IPS-20b (cell line): Measurements from ENCODE around the gene EPB41L4A.

Experiments
- H3K27ac ChIP-seq: one replicate; pipeline ENCODE4 v1.5.1; 2013; ENCODE audit warnings: low read length
- H3K27me3 ChIP-seq: 2 replicates; pipeline ENCODE4 v1.6.1; 2013; ENCODE audit warnings: mild to moderate bottlenecking, low read length, inconsistent platforms; ENCODE audit not compliant: insufficient read depth
- H3K36me3 ChIP-seq: 2 replicates; pipeline ENCODE4 v1.6.1; 2013; ENCODE audit warnings: low read depth, mild to moderate bottlenecking, inconsistent platforms, low read length, moderate library complexity; ENCODE audit not compliant: insufficient read depth
- H3K4me1 ChIP-seq: 2 replicates; pipeline ENCODE4 v1.6.1; 2013; ENCODE audit warnings: mild to moderate bottlenecking, control low read depth, inconsistent platforms, low read length, moderate library complexity; ENCODE audit not compliant: insufficient read depth
- H3K4me3 ChIP-seq: 2 replicates; pipeline ENCODE4 v1.5.1; 2013; ENCODE audit warnings: mild to moderate bottlenecking, low read length, inconsistent platforms
- H3K9ac ChIP-seq: 2 replicates; pipeline ENCODE4 v1.6.1; 2013; ENCODE audit warnings: low read depth, mild to moderate bottlenecking, inconsistent platforms, low read length, moderate library complexity
- H3K9me3 ChIP-seq: 2 replicates; pipeline ENCODE4 v1.6.1; 2013; ENCODE audit warnings: mild to moderate bottlenecking, low read depth, low read length, inconsistent platforms; ENCODE audit not compliant: insufficient read depth

The EPB41L4A gene

DNA sequence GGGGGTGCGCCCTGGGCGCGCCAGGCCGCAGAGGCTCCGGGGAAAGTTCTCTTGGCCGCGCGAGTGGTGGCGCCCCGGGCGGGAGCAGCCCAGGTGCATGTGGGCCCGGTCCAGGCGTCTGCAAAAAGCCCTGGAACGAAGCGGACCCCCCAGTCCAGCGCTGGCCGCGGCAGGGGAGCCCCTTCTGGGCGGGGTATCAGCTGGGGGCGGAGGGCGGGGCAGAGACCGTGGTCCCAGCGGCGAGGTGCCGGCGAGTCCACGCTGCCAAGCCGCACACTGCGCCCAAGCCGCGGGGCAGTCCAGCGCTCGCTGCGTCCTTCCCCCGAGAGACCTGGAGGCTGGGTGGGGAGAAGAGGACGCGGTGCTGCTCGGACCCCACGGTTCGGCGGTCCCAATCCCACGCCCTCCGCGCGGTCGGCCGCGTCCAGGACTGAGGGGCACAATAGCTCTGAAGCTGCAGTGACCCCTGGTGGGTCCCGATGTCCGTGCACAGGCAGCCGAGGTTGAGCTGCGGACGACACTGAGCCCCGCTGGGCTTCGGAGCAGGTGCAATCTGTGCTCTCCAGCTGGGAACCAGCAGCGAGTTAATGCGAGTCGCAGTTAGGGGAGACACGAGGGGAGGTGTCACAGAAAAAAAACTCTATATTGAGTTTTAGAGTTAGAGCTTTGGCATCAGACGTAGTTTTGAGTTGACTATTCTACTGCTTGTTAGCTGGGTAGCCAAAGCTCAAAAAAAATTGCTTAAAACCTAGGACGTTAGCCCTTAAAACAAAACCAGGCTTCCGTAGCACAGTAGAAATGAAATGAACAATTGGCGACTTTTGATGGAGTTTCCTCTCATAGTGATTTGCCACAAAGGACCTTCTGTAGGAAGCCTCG, 1.1 kb upstream of the EPB41L4A start:
- Histone ChIP-seq H3K4me3 (peak overlapping the region; percentile 80), H3K36me3 (no peaks in the 10 kb centered on the region), H3K9ac (peak overlapping the region; percentile 56; the same call in 1 of the 2 replicates), H3K27me3 (peaks cover 58% of the 10 kb centered on the region), H3K4me1 (peaks cover 4% of the 10 kb centered on the region; the same call in 1 of the 2 replicates), H3K9me3 (no peaks in the 10 kb centered on the region), H3K27ac (no peak overlapping the region)

DNA sequence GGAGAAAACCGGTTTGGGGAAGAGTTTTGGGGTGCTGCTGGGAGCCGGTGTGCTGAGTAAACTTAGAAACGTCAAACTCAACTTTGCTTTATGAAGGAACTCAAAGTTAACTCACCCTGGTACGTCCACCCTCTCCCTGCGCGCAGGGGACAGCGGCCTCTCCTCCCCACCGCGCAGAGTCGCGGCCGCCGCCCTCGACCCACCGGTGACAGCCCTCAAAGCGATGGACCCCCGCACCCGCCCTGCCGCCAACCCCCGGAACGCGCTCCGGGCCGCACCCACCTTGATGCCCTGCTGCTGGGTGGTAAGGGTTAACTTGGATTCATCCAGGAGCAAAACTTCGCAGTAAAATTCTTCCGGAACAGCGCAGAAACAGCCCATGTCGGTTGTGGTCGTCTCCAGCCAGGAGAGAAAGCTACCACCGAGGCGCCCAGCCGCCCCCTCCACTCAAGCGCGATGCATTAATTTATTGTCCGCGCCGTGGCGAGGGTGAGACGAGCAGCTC, 366 bp downstream of the EPB41L4A start:
- Histone ChIP-seq H3K27me3 (peaks cover 58% of the 10 kb centered on the region), H3K9ac (peak overlapping the region; percentile 56; the same call in 1 of the 2 replicates), H3K36me3 (no peaks in the 10 kb centered on the region), H3K4me3 (peak overlapping the region; percentile 80), H3K9me3 (no peaks in the 10 kb centered on the region), H3K27ac (no peak overlapping the region), H3K4me1 (peaks cover 4% of the 10 kb centered on the region; the same call in 1 of the 2 replicates)

DNA sequence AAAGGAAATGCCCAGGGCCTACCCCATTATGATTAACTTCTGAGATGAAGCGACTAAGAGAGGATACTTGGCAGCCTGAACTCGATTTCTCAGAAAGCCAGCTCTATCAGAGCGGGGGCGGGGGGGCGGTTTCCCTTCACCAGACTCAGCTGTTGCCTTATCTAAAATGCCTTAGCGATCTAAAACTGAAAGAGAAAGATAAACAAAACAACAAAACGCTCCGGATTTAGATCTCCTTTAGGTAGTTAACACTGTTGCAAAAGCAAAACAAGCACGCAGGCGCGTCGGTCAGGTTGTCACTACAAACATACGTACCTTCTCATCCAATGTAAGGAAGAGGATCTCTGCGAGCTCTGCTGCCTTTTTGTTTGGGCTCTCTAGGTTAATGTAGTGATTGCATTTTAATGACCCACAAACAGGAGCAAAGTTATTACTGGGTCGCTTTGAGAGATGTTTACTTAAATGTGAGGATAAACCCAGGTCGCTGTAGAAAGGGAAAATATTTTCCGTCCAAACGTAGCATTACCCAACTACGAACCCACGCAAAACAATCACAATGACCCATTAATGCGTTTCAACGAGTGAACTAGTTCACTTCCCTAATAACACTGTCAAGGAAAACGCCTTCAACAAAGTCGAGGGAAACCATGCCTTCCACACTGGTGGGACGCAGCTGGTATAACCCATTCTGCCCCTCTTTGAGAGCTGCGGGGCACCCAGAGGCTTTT, 982 bp downstream of the EPB41L4A start:
- Histone ChIP-seq H3K36me3 (no peaks in the 10 kb centered on the region), H3K4me1 (0 out of 2 replicates have a peak, but pooled peaks cover 4% of the 10 kb centered on the region), H3K9ac (no peak overlapping the region; the same call in 1 of the 2 replicates), H3K9me3 (no peaks in the 10 kb centered on the region), H3K27ac (no peak overlapping the region), H3K4me3 (peak overlapping the region; percentile 80), H3K27me3 (peaks cover 58% of the 10 kb centered on the region)

GRCh38 chr5:112415552-112415951, 3.5 kb downstream of the EPB41L4A start:
- Histone ChIP-seq H3K27me3 (peaks cover 36% of the 10 kb centered on the region), H3K27ac (no peak overlapping the region)

GRCh38 chr5:112413611-112414010, 5.5 kb downstream of the EPB41L4A start:
- H3K4me3 ChIP-seq: no peak overlapping the region
- no peaks in the 10 kb centered on the region for H3K36me3 ChIP-seq
- no peak overlapping the region for H3K27ac ChIP-seq
- H3K9me3 ChIP-seq: no peaks in the 10 kb centered on the region
- H3K9ac ChIP-seq: no peak overlapping the region
- peaks cover 10% of the 10 kb centered on the region for H3K4me1 ChIP-seq
- H3K27me3 ChIP-seq: peaks cover 22% of the 10 kb centered on the region

More at GRCh38 chr5:112415552-112415951, 3.5 kb downstream of the EPB41L4A start:
- no peak overlapping the region for H3K9ac ChIP-seq
- peaks cover 10% of the 10 kb centered on the region for H3K4me1 ChIP-seq
- no peaks in the 10 kb centered on the region for H3K36me3 ChIP-seq
- no peaks in the 10 kb centered on the region for H3K9me3 ChIP-seq
- H3K4me3 ChIP-seq: no peak overlapping the region

- Histone ChIP-seq H3K9ac (no peak overlapping the region), H3K4me3 (no peak overlapping the region), H3K9me3 (no peaks in the 10 kb centered on the region), H3K36me3 (no peaks in the 10 kb centered on the region), H3K27me3 (peaks cover 9% of the 10 kb centered on the region), H3K27ac (no peak overlapping the region), H3K4me1 (peaks cover 6% of the 10 kb centered on the region)
These were observed 6.7 kb downstream of the EPB41L4A start for GRCh38 chr5:112412346-112412745.

DNA sequence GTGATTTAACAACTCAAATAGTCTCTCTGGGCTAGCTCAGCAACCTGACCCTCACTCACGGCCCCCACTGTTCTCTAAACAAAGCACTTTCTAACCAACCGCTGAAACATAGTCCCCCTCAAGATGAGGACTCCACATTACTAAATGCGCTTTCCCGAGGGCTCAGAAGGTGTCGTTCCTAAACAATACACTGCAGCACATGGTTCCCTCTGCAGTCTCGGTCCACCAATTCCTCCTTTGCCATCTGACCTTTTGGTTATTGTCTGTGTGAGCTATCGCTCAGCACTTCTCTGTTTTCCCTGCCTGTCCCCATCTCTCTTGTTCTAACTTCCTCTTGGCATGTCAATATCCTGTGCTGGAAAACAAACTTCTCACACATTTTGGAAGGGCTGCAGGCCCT, 7.2 kb downstream of the EPB41L4A start:
- Histone ChIP-seq H3K9me3 (no peaks in the 10 kb centered on the region), H3K9ac (no peak overlapping the region), H3K4me3 (no peak overlapping the region), H3K27me3 (peaks cover 5% of the 10 kb centered on the region), H3K4me1 (peaks cover 7% of the 10 kb centered on the region), H3K27ac (no peak overlapping the region), H3K36me3 (no peaks in the 10 kb centered on the region)

- Histone ChIP-seq H3K27ac (no peak overlapping the region), H3K4me1 (peaks cover 9% of the 10 kb centered on the region), H3K9ac (no peak overlapping the region), H3K4me3 (no peak overlapping the region), H3K27me3 (no peaks in the 10 kb centered on the region), H3K9me3 (no peaks in the 10 kb centered on the region), H3K36me3 (no peaks in the 10 kb centered on the region)
These were observed 11.4 kb downstream of the EPB41L4A start for GRCh38 chr5:112407666-112408065.

DNA sequence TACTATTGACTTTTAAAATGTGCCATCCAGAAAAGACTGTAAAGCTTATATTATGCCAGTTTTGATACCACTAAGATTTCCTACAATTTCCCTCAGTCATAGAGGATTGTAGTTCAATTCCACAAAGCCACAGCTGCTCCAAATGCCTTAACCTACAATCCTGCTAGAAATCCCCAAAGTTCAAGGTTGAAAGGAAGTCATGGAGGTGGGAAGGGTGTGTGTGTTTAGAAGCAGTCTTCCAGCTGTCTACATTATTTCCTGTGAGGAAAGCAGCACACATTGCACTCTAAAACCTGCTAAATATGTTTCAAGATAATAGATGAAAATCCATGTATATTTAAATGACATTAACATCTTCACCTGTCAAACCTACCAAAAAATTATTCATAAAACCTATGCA, 11.8 kb downstream of the EPB41L4A start:
- Histone ChIP-seq H3K36me3 (no peaks in the 10 kb centered on the region), H3K27ac (no peak overlapping the region), H3K9ac (no peak overlapping the region), H3K27me3 (no peaks in the 10 kb centered on the region), H3K4me3 (no peak overlapping the region), H3K9me3 (no peaks in the 10 kb centered on the region), H3K4me1 (peaks cover 8% of the 10 kb centered on the region)

DNA sequence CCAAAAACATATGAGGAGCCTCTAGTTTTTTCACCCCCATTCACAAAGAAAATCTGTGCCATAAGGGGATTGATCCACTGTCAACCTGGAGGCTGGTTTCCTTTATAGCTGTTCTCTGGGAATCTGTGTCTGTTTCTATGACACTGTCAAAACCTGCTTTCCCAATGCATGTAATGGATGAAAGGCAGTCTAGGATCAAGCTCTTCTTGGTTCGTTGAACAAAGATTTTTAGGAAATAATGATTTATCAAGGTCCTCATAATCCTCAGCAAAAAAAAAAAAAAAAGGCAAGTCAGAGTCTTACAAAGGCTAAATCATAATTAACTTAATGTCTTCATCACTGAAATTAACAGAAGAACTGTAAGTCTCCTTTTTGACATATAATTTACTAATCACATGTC, 16.0 kb downstream of the EPB41L4A start:
- H3K27me3 ChIP-seq: no peaks in the 10 kb centered on the region
- no peak overlapping the region for H3K9ac ChIP-seq
- H3K27ac ChIP-seq: no peak overlapping the region
- no peaks in the 10 kb centered on the region for H3K9me3 ChIP-seq
- no peak overlapping the region for H3K4me3 ChIP-seq
- H3K36me3 ChIP-seq: no peaks in the 10 kb centered on the region
- H3K4me1 ChIP-seq: 0 out of 2 replicates have a peak, but pooled peaks cover 3% of the 10 kb centered on the region

DNA sequence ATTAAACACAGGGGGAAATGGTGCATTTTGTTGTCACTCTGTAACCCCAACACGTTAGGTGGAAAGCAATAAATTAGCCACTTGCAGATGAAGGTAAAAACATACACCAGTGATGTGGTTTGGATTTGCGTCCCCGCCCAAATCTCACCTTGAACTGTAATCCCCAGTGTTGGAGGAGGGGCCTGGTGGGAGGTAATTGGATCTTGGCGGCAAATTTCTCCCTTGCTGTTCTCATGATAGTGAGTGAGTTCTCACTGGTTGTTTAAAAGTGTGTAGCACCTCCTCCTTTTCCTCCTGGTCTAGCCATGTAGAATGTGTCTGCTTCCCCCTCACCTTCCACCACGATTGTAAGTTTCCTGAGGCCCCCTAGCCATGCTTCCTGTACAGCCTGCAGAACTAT, 17.2 kb downstream of the EPB41L4A start:
- 0 out of 2 replicates have a peak, but pooled peaks cover 2% of the 10 kb centered on the region for H3K4me1 ChIP-seq

More for the DNA sequence above, 17.2 kb downstream of the EPB41L4A start:
- no peaks in the 10 kb centered on the region for H3K36me3 ChIP-seq
- H3K4me3 ChIP-seq: no peak overlapping the region
- H3K27ac ChIP-seq: no peak overlapping the region
- H3K9ac ChIP-seq: no peak overlapping the region
- no peaks in the 10 kb centered on the region for H3K27me3 ChIP-seq
- H3K9me3 ChIP-seq: no peaks in the 10 kb centered on the region
